Spleen (tissue), 7 donors: ENCODE results near the gene AMMECR1L.

Source experiments
- POLR2A ChIP-seq, 3 donors: fragments of 450-650 bp; IDR thresholded peaks; one replicate each; pipeline ENCODE4 v1.5.1; 2017; ENCODE audit warnings: antibody characterized with exemption in 3 of 3, mild to moderate bottlenecking in 1 of 3
- TF ChIP-seq, protein P1 (sequence below), 11 experiments: fragments of 200-600 bp in 7 of 11; fragments of 450-650 bp in 4 of 11; sonication (generic) in 4 of 11; IDR thresholded peaks in 8 of 11; conservative IDR thresholded peaks in 3 of 11; 1 replicate in 7 of 11; 2 replicates in 4 of 11; pipeline versions ENCODE4 v1.4.0 to v1.8.0; 2016 to 2021; ENCODE audit warnings: antibody characterized with exemption in 11 of 11, inconsistent platforms in 4 of 11, mild to moderate bottlenecking in 1 of 11
- donor health status: DM: no; HTN: no; CAD: no; lungs with moderate emphysema.
- donor health status: DM: no; HTN: no; CAD: no.
- donor health status: DM: no; HTN: no; CAD: no.

DNA sequence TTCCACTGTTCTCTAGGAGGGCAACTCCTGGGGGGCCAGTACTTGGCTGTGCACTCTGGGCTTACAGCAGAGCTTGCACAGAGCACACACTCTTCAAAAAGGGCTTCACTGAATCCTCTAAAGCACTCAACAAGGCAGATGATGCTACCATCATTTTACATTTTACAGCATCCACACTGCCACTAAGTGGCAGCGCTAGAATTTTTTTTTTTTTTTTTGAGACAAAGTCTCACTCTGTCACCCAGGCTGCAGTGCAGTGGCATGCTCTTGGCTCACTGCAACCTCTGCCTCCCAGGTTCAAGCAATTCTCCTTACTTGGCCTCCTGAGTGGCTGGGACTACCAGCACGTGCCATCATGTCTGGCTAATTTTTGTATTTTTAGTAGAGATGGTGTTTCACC, 8.6 kb downstream of the AMMECR1L start:
- TF ChIP-seq, protein P1, sequence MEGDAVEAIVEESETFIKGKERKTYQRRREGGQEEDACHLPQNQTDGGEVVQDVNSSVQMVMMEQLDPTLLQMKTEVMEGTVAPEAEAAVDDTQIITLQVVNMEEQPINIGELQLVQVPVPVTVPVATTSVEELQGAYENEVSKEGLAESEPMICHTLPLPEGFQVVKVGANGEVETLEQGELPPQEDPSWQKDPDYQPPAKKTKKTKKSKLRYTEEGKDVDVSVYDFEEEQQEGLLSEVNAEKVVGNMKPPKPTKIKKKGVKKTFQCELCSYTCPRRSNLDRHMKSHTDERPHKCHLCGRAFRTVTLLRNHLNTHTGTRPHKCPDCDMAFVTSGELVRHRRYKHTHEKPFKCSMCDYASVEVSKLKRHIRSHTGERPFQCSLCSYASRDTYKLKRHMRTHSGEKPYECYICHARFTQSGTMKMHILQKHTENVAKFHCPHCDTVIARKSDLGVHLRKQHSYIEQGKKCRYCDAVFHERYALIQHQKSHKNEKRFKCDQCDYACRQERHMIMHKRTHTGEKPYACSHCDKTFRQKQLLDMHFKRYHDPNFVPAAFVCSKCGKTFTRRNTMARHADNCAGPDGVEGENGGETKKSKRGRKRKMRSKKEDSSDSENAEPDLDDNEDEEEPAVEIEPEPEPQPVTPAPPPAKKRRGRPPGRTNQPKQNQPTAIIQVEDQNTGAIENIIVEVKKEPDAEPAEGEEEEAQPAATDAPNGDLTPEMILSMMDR (IDR thresholded peaks at IDR 0.05 in 8 of 11, conservative IDR thresholded peaks at IDR 0.05 in 3 of 11) = no peak
- no peak for TF ChIP-seq POLR2A (IDR thresholded peaks at IDR 0.05)
